Activated B cell treated with CpG ODN at 0.5 μM for 24 hours (primary cell): ENCODE data around the gene ABCG2. TPM values are rescaled to one million over a fixed set of nuclear protein-coding genes. Genes with fewer than 3 reads are reported as not detected.

Experiments used
- ATAC-seq: fragments of 200-7000 bp; cut with Tn5 transposase; one replicate; pipeline ENCODE4 v1.10.0; 2021; ENCODE audit warnings: low read depth, mild to moderate bottlenecking, moderate library complexity
- CTCF ChIA-PET: fragments of 350-600 bp; sonication (Branson Sonifier 250); formaldehyde crosslinking; loops from one replicate; lab custom pipeline; 2021; ENCODE audit warnings: antibody characterized with exemption; lab: Charles Lee
- POLR2A ChIA-PET: fragments of 350-600 bp; sonication (Branson Sonifier 250); formaldehyde crosslinking; loops from one replicate; lab custom pipeline; 2021; ENCODE audit warnings: antibody characterized with exemption; lab: Charles Lee
- DNase-seq: peaks from one replicate; pipeline ENCODE4 v3.0.0; 2022
- H3K27ac Mint-ChIP-seq: one replicate; pipeline ENCODE4 v1.8.0; 2020; ENCODE audit warnings: mixed read lengths
- H3K27me3 Mint-ChIP-seq: one replicate; pipeline ENCODE4 v1.8.0; 2021; ENCODE audit warnings: mixed read lengths
- H3K36me3 Mint-ChIP-seq: one replicate; pipeline ENCODE4 v1.8.0; 2021; ENCODE audit warnings: low read depth, mixed read lengths
- H3K4me1 Mint-ChIP-seq: one replicate; pipeline ENCODE4 v1.8.0; 2021; ENCODE audit warnings: mixed read lengths
- H3K4me3 Mint-ChIP-seq: one replicate; pipeline ENCODE4 v1.8.0; 2020; ENCODE audit warnings: mild to moderate bottlenecking, mixed read lengths
- H3K9me3 Mint-ChIP-seq: one replicate; pipeline ENCODE4 v1.8.0; 2020; ENCODE audit warnings: mixed read lengths
- CTCF ChIP-seq: fragments of 200-600 bp; IDR thresholded peaks from one replicate; pipeline ENCODE4 v1.8.0; 2022; ENCODE audit warnings: antibody characterized with exemption, mild to moderate bottlenecking
- intact Hi-C: fragments of 100-400 bp; cut with micrococcal nuclease; formaldehyde crosslinking; loops from one replicate; pipeline ENCODE4 v1.15.1; 2024
- total RNA-seq: library from RNA; stranded (reverse); gene quantifications from 2 replicates; pipeline ENCODE4 v1.2.3, GENCODE V29; 2022

The ABCG2 gene
- total RNA-seq, 1 donor from 2014 or later = 0.13 TPM

GRCh38 chr4:88179261-88179660, 20.8 kb upstream of the ABCG2 start:
- H3K9me3 Mint-ChIP-seq = peaks cover 4% of the 10 kb centered on the region
- peaks cover 9% of the 10 kb centered on the region for H3K27me3 Mint-ChIP-seq
- H3K36me3 Mint-ChIP-seq = no peaks in the 10 kb centered on the region
- intact Hi-C loops = no loop called here
- no peaks in the 10 kb centered on the region for H3K4me1 Mint-ChIP-seq
- DNase-seq = no peak
- no peak overlapping the region for H3K27ac Mint-ChIP-seq
- H3K4me3 Mint-ChIP-seq = no peak overlapping the region
- TF ChIP-seq CTCF = no peak
- ChIA-PET POLR2A (interaction anchor here (0.5 kb wide), 1 partner anchor 19 kb away, joined by 3 read pairs; no protein-coding TSS in a partner anchor), CTCF (no interaction called here)
- no peak for ATAC-seq

DNA sequence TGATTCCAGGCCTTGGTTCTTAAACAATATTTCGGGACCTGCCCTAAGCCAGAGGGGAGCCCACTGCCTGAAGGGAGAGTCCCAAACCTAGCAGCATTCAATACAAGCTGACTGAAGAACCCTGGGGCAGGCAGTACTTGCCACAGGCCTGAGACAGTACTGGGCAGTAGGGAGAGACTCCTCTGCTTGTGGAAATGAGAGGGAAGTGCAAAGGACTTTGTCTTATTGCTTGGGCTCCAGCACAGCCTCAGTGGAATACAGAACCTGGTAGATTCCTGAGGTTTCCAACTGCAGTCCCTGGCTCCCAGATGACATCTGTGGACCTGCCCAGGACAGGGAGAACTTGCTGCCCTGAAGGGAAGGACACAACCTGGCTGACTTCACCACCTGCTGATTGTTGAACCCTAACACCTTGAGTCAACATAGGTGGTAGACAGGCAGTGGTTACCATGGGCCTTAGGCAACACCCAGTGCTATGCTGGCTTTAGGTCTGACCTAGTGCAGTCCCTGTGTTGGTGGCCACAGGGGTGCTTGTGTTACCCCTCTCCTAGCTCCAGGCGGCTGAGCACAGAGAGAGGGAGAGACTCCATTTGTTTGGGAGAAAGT, 20.3 kb upstream of the ABCG2 start:
- Mint-ChIP-seq H3K27me3 (peaks cover 9% of the 10 kb centered on the region), H3K4me3 (no peak overlapping the region), H3K27ac (no peak overlapping the region), H3K36me3 (no peaks in the 10 kb centered on the region), H3K4me1 (no peaks in the 10 kb centered on the region), H3K9me3 (peaks cover 4% of the 10 kb centered on the region)
- intact Hi-C loops = no loop called here
- POLR2A ChIA-PET = interaction anchor here (0.5 kb wide), 1 partner anchor 19 kb away, joined by 3 read pairs; no protein-coding TSS in a partner anchor
- CTCF ChIA-PET = no interaction called here
- DNase-seq = no peak
- TF ChIP-seq CTCF = no peak
- ATAC-seq = no peak

DNA sequence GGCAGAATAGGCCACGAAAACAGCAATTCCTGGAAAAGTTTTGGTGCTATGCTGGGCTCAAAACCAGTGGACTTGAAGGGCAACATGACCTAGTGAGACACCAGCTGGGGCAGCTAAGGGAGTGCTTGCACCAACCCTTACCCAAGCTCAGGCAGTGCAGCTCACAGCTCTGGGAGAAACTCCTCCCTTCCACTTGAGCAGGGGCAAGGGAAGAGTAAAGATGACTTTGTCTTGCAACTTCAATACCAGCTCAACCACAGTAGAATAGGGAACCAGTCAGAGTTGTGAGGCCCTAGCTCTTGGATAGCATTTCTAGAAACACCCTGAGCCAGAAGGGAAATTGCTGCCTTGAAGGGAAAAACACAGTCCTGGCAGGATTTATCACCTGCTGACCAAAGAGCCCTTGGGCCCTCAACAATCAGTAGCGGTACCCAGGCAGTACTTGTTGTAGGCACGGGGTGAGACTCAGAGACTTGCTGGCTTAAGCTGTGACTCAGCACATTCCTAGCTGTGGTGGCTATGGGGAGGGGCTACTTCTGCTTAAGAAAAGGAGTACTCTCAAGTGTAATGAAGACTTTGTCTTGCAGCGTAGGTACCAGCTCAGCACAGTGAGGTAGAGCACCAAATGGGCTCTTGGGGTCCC, 19.7 kb upstream of the ABCG2 start:
- CTCF ChIA-PET = no interaction called here
- H3K27me3 Mint-ChIP-seq = peaks cover 9% of the 10 kb centered on the region
- intact Hi-C loops = no loop called here
- POLR2A ChIA-PET = no interaction called here
- no peak for TF ChIP-seq CTCF
- H3K27ac Mint-ChIP-seq = no peak overlapping the region
- DNase-seq (no peak), ATAC-seq (no peak)
- H3K36me3 Mint-ChIP-seq = no peaks in the 10 kb centered on the region
- peaks cover 4% of the 10 kb centered on the region for H3K9me3 Mint-ChIP-seq
- H3K4me1 Mint-ChIP-seq = no peaks in the 10 kb centered on the region
- H3K4me3 Mint-ChIP-seq = no peak overlapping the region

DNA sequence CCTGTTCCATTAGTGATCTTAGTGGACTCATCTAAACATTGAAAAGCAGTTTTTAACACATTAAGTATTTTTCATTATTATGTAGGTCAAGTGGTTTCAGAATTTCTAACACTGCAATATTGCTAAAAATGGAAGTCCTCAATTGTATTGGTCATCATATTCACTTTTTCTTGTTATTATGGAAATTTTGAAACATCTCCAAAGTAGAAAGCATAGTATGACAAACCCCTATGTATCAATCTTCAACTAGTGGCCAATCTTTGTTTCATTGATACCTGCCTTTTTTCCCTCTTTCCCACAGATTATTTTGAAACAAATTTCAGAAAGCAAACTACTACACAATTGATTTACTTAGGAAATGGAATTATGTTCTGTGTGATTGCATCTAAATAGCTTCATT, 14.5 kb upstream of the ABCG2 start:
- CTCF ChIA-PET = no interaction called here
- Mint-ChIP-seq H3K27ac (no peak overlapping the region), H3K36me3 (no peaks in the 10 kb centered on the region), H3K4me3 (no peak overlapping the region), H3K27me3 (no peaks in the 10 kb centered on the region), H3K9me3 (no peaks in the 10 kb centered on the region), H3K4me1 (no peaks in the 10 kb centered on the region)
- no peak for TF ChIP-seq CTCF
- intact Hi-C loops = no loop called here
- DNase-seq (no peak), ATAC-seq (no peak)
- POLR2A ChIA-PET = no interaction called here

- Mint-ChIP-seq H3K4me1 (no peaks in the 10 kb centered on the region), H3K9me3 (no peaks in the 10 kb centered on the region), H3K27ac (no peak overlapping the region), H3K36me3 (no peaks in the 10 kb centered on the region), H3K27me3 (no peaks in the 10 kb centered on the region), H3K4me3 (no peak overlapping the region)
- TF ChIP-seq CTCF = no peak
- no peak for DNase-seq
- ChIA-PET POLR2A (no interaction called here), CTCF (no interaction called here)
- no peak for ATAC-seq
- intact Hi-C loops = no loop called here
Observed at GRCh38 chr4:88171206-88171605, 12.8 kb upstream of the ABCG2 start.
